Effector memory CD4-positive, alpha-beta T cell (primary cell): ENCODE measurements around the gene RBKS.

Experiments
- DNase-seq, 3 donors: peaks; one replicate each; pipeline ENCODE4 v3.0.0-alpha.2; 2020
- H3K27ac ChIP-seq: 2 replicates; pipeline ENCODE4 v1.7.0; 2013; ENCODE audit warnings: mild to moderate bottlenecking, low read length, moderate library complexity; ENCODE audit not compliant: insufficient read depth, poor library complexity, severe bottlenecking
- H3K27me3 ChIP-seq: replicated peaks from 2 replicates; pipeline ENCODE4 v1.7.0; 2013; ENCODE audit warnings: mild to moderate bottlenecking, low read length; ENCODE audit not compliant: insufficient read depth, control insufficient read depth, poor library complexity, severe bottlenecking
- H3K36me3 ChIP-seq: 2 replicates; pipeline ENCODE4 v1.7.0; 2013; ENCODE audit warnings: mild to moderate bottlenecking, low read length, moderate library complexity; ENCODE audit not compliant: control insufficient read depth, insufficient read depth
- H3K4me1 ChIP-seq: 2 replicates; pipeline ENCODE4 v1.7.0; 2013; ENCODE audit warnings: low read length, mild to moderate bottlenecking; ENCODE audit not compliant: control insufficient read depth, insufficient read depth, poor library complexity, severe bottlenecking
- H3K4me3 ChIP-seq: 2 replicates; pipeline ENCODE4 v1.7.0; 2013; ENCODE audit warnings: low read length, low read depth, mild to moderate bottlenecking; ENCODE audit not compliant: insufficient read depth, poor library complexity, severe bottlenecking
- H3K9me3 ChIP-seq: 2 replicates; pipeline ENCODE4 v1.7.0; 2013; ENCODE audit warnings: mild to moderate bottlenecking, low read length, moderate library complexity; ENCODE audit not compliant: control insufficient read depth

The RBKS gene

DNA sequence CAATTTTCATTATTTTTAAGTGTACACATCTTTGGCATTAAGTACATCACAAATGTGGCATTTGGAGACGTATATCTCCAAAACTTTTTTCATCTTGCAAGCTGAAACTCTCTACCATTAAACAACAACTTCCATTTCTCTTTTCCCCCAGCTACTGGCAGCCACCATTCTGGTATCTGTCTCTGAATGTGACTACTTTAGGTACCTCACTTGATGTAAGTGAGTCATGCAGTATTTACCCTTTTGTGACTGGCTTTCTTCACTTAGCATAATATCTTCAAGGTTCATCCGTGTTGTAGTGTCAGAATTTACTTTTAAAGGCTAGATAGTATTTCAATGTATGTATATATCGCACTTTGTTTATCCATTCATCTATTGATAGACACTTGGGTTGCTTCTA lies 17.4 kb upstream of the RBKS start:
- Histone ChIP-seq H3K27me3 (no peaks in the 10 kb centered on the region), H3K9me3 (no peaks in the 10 kb centered on the region), H3K27ac (no peak overlapping the region), H3K4me3 (no peak overlapping the region), H3K4me1 (no peaks in the 10 kb centered on the region), H3K36me3 (peaks cover 3% of the 10 kb centered on the region)
- no peak for DNase-seq

DNA sequence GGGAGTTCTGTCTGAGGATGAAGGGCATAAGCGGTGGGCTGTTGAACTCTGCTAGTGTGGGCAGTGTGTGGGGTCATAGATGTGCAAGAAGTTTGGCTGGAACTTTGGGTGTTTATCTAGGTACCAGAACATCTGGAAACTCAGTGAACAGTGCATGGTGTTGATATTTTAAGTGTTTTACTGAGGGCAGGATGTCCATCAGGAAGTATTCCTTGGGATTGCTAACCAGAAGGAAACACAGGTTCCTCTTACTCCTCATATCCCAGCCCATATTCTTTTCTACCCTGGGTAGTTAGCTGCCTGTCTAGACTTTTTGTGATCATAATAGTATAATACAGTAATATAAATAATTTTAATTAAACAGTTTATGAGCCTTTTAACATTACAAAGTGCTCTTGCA lies 15.9 kb upstream of the RBKS start:
- Histone ChIP-seq H3K9me3 (no peaks in the 10 kb centered on the region), H3K36me3 (peaks cover 5% of the 10 kb centered on the region), H3K4me3 (no peak overlapping the region), H3K4me1 (no peaks in the 10 kb centered on the region), H3K27me3 (no peaks in the 10 kb centered on the region), H3K27ac (no peak overlapping the region)
- no peak for DNase-seq

DNA sequence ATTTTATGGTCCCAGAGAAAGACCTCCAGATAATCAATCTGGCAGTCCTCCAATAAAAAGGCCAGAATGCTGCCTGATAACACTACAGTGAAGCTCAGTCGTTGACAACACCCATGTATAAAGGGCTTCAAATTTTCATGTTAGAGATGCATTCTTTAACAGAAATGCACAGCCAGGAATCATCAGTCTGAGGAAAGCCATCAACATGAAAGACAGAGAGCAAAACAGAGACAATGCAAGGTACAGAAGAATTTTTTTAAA lies 14.1 kb upstream of the RBKS start:
- DNase-seq, result no peak
- Histone ChIP-seq H3K36me3 (peaks cover 3% of the 10 kb centered on the region), H3K4me1 (no peaks in the 10 kb centered on the region), H3K4me3 (no peak overlapping the region), H3K27ac (no peak overlapping the region), H3K27me3 (no peaks in the 10 kb centered on the region), H3K9me3 (no peaks in the 10 kb centered on the region)

DNA sequence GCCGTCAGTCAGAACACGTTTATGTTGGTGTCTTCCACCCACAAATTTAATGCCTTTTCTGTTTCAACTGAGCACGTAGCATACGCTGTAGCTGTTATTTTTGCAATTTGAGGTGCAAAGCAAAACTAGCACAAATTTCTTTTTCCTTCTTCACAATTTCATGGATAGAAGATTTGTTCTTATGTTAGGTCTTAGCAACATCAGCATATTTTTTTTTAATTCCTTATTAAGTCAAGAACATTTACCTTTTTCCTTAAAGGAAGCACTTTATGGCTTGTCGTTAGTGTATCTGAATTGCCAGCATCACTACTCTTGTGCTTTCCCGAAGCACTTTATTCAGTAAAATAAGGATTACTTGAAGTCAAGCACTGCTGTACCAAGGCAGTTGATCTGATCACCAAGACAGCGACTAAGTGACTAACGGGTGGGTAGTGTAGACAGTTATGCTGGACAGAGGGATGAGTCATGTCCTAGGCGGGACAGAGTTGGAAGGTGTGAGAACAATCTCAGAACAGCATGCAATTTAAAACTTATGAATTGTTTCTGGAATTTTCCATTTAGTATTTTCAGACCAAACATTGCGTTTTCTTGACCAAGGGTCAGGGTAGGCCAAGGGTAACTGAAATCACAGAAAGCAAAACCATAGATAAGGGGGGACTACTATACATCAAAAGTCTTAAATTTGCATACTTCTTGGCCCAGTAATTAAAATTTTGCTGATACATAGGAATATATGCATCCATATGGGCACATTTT lies 13.6 kb upstream of the RBKS start:
- H3K4me1 ChIP-seq, result no peaks in the 10 kb centered on the region
- peaks cover 3% of the 10 kb centered on the region for H3K36me3 ChIP-seq
- H3K27ac ChIP-seq, result no peak overlapping the region
- H3K27me3 ChIP-seq, result no peaks in the 10 kb centered on the region
- no peak for DNase-seq
- H3K4me3 ChIP-seq, result no peak overlapping the region
- no peaks in the 10 kb centered on the region for H3K9me3 ChIP-seq

DNA sequence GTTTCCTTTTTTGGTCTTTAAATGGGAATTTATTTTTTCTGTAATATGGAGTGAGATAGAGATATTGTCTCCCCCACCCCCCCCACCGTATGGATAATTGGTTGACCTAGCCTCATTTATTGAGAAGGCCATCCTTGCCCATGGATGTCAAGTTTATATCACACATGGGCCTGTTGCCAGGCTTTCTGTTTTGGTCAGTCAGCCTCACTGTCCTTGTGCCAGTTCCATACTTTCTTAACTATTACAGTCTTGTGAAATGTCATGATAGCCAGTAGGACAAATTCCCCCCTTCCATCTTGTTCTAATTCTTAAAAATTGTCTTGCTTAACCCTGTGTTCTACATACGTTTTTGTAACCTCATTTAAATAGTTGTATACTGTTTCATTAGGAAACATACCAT lies 12.8 kb upstream of the RBKS start:
- no peak overlapping the region for H3K4me3 ChIP-seq
- no peaks in the 10 kb centered on the region for H3K4me1 ChIP-seq
- no peak for DNase-seq
- no peaks in the 10 kb centered on the region for H3K27me3 ChIP-seq
- peaks cover 3% of the 10 kb centered on the region for H3K36me3 ChIP-seq
- no peak overlapping the region for H3K27ac ChIP-seq
- no peaks in the 10 kb centered on the region for H3K9me3 ChIP-seq

DNA sequence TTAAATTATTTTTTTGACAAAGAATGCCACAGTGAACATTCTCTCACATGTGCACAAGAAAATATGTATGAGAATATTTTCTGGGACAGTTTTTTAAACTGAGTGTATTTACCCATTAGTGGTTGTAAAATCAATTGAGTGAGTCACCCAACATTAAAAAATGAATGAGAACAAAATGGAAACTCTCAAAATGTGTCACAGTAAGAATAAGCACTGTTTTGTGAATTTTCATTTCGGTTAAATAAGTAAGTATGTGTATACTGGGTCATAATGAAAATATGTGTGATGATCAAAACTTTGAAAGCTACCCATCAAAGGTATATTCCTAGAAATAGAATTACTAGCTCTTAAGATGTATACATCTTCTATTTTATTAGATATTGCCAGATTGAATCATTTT lies 11.9 kb upstream of the RBKS start:
- H3K4me3 ChIP-seq, result no peak overlapping the region

DNA sequence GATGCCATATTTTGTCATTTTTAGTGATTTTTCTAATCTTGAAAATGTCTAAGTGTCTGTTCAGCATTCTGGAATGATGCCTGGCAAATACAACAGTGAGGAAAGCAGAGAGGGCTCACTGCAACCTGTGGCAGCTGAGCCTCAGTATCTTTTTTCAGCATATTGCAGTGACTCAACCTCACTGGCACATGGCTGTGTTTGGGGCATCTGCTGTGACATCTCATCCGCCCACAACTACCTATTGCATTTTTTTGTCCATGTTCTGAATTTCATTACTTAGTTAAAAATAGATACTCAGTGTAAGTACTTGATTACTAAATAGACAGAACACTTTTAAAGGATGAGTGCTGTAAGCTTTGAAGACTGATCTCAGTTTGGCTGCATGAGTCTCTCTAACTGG lies 11.0 kb upstream of the RBKS start:
- Histone ChIP-seq H3K27ac (no peak overlapping the region), H3K9me3 (no peaks in the 10 kb centered on the region), H3K36me3 (peaks cover 13% of the 10 kb centered on the region), H3K4me3 (no peak overlapping the region), H3K4me1 (peaks cover 6% of the 10 kb centered on the region), H3K27me3 (no peaks in the 10 kb centered on the region)
- no peak for DNase-seq

More for the DNA sequence above, 11.9 kb upstream of the RBKS start:
- peaks cover 6% of the 10 kb centered on the region for H3K4me1 ChIP-seq
- DNase-seq, result no peak
- H3K27me3 ChIP-seq, result no peaks in the 10 kb centered on the region
- no peaks in the 10 kb centered on the region for H3K9me3 ChIP-seq
- H3K27ac ChIP-seq, result no peak overlapping the region
- peaks cover 4% of the 10 kb centered on the region for H3K36me3 ChIP-seq

DNA sequence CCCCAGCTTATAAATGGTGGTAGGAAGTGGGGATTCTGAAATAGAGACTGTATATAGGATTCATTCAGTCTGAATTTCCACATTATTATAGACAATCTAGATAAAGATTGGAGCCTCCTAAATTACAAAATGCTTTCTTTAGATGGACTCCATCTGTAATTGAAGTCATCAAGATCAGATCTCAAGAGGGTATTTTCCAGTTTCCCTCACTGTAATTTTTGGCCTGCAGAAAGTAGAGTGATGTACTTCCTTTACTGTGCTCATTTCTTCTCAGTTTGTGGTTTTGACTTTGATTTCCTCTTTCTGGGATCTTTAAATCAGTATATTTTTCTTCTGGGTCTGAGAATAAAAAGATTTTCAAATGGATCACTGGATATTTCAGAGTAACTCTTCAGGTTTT lies 7.5 kb upstream of the RBKS start:
- Histone ChIP-seq H3K4me1 (peaks cover 6% of the 10 kb centered on the region), H3K36me3 (peaks cover 20% of the 10 kb centered on the region), H3K27ac (no peak overlapping the region), H3K27me3 (no peaks in the 10 kb centered on the region), H3K4me3 (no peak overlapping the region), H3K9me3 (no peaks in the 10 kb centered on the region)
- no peak for DNase-seq

DNA sequence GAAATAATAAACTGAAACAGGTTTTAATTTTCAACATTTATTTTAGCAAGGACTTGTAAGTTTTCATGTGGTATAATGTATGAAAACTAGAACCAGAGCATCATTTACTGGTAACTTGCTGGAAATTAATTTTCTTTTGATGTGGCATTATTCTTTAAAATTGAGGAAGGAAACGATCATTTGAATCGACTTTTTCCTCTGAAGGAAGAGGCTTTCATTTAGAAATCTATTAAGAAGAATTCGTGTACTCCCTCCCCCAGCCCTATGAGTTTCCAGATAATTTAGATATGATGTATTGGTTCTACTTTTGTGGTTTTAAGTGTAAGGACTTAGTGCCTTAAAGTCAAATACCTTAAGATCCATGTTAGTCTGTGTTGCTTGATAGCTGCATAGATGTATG lies 2.8 kb upstream of the RBKS start:
- H3K36me3 ChIP-seq, result peaks cover 17% of the 10 kb centered on the region
- H3K27ac ChIP-seq, result no peak overlapping the region
- H3K9me3 ChIP-seq, result no peaks in the 10 kb centered on the region
- peaks cover 24% of the 10 kb centered on the region for H3K4me1 ChIP-seq
- no peak overlapping the region for H3K4me3 ChIP-seq
- no peaks in the 10 kb centered on the region for H3K27me3 ChIP-seq
- no peak for DNase-seq

DNA sequence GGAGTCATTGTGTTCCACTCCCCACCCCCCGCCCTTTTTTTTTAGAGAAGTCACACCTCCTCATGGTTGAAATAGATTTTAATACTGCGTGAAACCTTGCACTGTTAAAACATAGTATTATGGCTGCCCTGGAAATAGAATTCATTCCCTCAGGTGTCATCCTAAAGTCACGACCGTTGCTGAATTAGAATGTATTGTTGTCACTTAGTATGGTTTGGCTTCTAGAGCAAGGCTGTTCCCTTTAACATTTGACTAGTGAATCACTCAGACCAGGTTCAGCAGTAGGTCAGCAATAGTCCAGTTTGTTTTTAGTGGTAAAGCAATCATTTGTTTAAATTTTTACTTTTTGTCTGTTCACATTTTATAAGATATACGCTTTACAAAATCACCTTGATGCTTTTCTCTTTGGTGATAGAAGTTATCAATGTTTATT lies 1.5 kb upstream of the RBKS start:
- Histone ChIP-seq H3K4me3 (no peak overlapping the region), H3K27me3 (no peaks in the 10 kb centered on the region), H3K9me3 (no peaks in the 10 kb centered on the region), H3K27ac (peak overlapping the region; percentile 98), H3K36me3 (peaks cover 12% of the 10 kb centered on the region), H3K4me1 (peaks cover 19% of the 10 kb centered on the region)
- no peak for DNase-seq
